NOMO-1 (cell line): ENCODE results near the gene ADGRA1.
"Not testable (repeated sequence)": the region's sequence is repeated elsewhere in the genome, so short reads cannot be mapped to it uniquely, and the experiment has no call there.

Experiments
- DNase-seq, 2 experiments: peaks; one replicate each; lab custom pipeline; 2025; ENCODE audit not compliant: unreplicated experiment in 2 of 2; lab: John Stamatoyannopoulos, UW

The ADGRA1 gene, protein sequence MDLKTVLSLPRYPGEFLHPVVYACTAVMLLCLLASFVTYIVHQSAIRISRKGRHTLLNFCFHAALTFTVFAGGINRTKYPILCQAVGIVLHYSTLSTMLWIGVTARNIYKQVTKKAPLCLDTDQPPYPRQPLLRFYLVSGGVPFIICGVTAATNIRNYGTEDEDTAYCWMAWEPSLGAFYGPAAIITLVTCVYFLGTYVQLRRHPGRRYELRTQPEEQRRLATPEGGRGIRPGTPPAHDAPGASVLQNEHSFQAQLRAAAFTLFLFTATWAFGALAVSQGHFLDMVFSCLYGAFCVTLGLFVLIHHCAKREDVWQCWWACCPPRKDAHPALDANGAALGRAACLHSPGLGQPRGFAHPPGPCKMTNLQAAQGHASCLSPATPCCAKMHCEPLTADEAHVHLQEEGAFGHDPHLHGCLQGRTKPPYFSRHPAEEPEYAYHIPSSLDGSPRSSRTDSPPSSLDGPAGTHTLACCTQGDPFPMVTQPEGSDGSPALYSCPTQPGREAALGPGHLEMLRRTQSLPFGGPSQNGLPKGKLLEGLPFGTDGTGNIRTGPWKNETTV

DNA sequence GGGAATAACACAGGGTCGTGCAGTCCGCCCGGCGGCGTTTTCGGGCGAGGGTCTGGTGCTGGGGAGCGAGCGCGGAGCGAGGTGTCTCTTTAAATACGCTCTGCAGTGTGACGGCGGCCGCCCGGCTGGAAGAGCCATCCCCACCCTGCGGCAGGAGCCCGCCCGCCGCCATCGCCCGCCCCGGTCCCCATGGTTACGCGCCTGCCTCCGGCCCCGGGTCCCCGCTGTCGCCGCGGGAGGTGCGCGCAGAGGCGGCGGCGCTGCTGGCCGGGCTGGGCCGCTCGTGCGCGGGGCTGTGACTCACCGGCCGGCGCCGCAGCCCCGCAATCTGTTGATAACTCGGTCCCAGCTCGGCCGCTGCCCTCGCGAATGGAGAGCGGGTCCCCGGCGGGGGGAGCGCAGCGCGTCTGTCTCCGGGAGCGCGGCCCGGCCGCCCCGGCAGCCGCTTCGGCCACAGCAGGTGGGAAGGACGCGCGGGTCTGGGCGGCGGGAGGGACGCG lies at the start of gene ADGRA1:
ADGRA1 (plus strand) TSS at position 246 of the 500 bp plus-strand sequence. CDS start 986 bp downstream, outside the sequence.
- DNase-seq = no peak

DNA sequence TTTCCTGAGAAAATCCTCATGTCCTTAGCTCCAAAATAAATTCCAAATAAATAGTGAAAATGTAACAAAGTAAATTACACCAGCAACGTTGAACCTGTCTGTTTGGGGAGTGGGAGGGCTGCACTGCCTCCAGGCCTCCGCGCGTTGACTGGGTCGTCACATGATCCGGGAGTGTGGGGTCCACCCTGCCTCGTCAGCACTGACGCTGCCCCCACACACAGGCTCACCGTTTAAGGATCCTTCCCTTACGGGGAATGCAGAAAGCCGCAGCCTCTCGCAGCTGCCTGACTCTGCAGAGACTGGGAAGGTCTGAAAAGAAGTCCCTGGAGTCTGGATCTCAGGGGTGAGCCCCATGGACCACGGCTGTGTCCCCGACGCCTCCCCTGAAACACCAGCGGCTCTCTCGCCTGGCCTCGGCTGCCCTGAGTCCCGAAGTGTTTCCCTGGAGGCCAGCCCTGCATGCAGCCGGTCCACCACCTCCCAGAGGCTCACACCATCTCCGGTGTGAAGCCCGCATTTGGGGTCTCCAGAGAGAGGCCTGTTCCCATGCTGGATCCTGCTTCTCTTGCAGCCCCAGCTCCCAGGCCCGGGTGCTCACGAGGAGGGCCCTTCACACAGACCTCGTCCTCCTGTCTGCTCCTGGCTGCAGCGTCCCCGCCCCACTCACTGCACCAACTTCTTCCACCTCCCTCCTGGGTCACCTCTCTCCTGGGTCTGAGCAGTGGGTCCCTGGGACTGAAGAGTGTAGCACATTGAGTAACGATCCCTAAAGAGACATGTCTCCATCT lies 49.5 kb upstream of the ADGRA1 start:
- no peak for DNase-seq

DNA sequence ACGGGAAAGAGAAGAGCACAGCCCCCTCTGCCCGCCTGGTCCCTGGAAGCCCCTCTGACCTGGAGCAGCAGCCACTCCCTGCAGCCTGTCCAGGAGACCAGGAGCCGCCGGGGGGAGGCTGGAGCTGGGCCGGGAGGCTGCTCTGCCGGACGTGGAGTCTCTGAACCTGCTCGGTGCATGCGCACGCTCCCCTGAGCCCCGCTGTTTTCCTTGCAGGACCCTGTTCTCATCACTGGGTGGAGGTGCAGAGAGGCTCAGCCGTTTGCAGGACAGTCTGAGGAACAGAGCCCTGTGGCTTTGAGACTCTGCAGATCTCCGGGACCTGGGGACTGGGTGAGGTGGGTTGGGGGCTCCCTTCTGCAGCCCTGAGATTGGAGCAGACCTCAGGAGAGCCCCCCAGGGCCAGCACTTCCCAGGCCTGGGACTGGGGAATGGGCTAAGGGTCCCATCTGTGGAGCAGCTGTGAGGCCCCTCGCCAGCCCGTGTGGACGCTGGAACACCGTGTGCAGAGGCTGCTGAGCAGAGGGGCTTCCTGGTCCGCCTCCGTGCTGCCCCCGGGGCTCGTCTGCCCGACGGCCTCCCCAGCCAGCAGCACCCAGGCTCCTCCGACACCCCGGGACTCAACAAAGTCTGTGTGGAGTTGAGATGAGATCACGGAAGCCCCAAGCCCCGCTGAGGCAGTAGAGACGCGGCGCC lies 48.5 kb upstream of the ADGRA1 start:
- no peak for DNase-seq

DNA sequence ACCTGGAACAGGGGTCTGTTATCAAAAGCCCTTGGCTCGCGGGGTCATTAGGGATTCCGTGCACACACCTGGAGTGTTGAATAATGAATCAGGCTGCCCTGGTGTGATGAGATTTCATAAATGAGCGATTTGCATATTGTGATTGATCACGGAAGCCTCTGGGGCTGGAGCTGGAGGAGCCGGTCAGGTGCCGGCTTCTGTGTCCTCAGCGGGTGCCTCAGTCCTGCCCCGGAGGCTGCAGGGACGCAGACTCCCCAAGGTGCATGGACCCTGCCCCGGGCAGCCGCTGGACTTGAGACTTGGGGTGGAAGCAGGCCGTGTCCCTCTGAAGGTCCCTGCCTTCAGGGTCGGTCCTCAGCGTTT lies 47.9 kb upstream of the ADGRA1 start:
- no peak for DNase-seq

DNA sequence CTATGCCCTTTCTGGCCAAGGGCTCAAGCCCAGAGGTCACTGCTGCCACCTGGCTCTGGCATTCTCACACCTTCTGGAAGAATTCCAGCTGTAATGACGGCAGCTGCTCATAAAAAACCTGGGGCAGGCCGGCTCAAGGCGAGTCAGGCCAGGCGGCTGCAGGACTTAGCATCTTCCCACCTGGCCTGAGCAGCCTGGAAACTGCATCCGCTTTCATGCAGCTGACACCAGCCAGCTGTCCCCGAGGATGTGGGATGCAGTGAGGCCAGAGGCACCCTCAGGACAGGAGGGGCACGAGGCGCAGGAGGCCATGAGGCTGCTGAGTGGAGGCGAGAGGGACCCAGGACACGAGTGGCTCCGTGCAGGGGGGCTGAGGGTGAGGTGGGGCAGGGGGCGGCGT lies 47.5 kb upstream of the ADGRA1 start:
- no peak for DNase-seq

DNA sequence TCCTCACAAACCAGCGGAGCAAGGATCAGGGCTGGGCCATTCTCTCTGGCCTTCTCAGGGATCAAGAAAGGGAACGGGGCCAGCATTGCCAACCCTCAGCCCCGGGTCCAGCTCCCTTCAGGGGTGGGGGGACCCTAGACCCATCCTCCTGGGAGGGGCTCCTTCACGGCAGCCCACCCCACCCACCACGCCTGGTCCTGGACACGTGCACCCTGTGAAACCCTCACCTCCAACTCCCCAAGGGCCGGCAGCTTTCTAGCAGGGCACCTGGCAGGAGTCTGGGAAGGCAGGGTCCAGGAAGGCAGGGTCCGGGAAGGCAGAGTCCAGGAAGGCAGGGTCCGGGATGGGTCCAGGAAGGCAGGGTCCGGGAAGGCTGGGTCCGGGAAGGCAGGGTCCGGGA lies 46.6 kb upstream of the ADGRA1 start:
- no peak for DNase-seq

DNA sequence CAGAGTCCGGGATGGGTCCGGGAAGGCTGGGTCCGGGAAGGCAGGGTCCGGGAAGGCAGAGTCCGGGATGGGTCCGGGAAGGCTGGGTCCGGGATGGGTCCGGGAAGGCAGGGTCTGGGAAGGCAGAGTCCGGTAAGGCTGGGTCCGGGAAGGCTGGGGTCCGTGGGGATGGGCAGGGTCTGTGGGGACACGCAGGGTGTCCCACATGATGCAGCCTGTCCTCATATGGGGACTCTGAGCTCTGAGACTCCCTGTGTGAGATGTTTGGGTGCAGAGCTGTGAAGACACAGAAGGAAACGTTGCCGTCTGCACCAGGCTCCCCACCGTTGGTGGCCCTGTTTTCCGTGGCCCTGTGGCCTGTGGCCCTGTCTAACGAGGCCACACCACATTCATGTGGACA lies 45.7 kb upstream of the ADGRA1 start:
- no peak for DNase-seq

DNA sequence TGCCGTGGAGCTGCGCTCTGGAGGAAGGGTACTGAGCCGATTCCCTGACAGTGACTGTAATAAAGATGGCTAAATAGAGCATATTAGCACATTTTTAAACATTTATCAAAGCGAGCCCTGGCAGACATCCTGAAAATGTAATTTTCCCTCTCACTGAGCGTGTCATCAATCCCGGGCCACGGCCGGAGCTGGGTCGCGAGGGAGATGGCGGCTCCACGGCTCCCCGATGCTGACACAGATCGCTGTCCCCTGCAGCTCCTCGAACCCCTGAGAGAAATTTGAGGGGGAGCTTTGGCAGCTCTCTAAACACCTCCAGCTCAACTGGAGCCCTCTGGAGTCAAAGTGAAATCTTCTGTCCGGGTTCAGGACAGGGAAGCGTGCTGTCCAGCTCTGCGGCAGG lies 44.9 kb upstream of the ADGRA1 start:
- no peak for DNase-seq

DNA sequence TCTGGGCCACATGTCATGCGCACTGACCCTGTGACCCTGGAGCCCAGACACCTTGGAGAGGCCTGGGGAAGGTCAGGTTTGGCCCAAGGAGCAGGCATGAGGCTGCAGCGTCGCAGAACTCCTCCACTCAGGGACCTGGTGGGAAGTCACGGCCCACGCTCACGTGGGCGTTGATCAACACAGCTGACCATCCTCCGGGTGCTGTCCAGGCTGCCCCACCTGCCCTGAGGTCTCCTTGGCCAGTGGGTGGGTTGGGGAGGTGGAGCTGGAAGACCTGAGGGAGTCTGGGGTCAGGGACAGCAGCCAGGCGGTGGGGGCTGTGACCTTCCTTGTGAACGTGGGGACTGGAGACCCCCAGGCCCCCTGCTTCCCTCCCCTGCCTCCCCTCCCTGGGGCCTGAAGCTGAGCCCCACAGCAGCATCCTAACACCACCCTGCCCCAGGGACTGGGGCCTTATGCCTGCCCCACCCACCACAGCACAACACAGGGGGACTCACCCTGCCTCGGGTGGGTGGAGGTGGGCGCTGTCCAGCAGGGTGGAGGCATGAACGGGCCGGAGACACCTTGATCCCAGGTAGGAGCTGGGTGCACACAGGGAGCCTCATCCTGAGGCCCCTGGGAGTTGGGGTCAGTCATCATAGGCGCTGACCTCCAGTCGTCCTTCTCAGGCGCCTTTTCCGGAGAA lies 44.0 kb upstream of the ADGRA1 start:
- no peak for DNase-seq

DNA sequence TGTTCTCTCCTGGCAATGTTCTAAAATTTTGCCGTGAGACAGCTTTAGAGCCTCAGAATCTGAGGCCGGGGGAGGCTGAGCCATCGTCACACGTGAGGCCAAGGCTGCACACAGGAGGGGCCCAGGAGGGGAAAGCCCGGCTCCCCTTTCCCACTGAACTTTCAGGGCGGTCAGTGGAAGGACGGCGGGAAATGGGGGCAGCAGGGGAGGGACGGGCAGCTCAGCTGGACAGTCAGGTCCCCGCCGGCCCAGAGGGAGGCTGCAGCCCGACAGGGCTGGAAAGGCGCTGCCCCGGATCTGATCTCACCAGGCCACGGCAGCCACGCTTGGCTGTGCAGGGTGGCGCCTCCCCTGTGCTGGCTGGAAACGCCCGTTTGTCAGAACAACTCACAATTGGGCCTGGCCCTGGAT lies 43.3 kb upstream of the ADGRA1 start:
- DNase-seq = no peak

DNA sequence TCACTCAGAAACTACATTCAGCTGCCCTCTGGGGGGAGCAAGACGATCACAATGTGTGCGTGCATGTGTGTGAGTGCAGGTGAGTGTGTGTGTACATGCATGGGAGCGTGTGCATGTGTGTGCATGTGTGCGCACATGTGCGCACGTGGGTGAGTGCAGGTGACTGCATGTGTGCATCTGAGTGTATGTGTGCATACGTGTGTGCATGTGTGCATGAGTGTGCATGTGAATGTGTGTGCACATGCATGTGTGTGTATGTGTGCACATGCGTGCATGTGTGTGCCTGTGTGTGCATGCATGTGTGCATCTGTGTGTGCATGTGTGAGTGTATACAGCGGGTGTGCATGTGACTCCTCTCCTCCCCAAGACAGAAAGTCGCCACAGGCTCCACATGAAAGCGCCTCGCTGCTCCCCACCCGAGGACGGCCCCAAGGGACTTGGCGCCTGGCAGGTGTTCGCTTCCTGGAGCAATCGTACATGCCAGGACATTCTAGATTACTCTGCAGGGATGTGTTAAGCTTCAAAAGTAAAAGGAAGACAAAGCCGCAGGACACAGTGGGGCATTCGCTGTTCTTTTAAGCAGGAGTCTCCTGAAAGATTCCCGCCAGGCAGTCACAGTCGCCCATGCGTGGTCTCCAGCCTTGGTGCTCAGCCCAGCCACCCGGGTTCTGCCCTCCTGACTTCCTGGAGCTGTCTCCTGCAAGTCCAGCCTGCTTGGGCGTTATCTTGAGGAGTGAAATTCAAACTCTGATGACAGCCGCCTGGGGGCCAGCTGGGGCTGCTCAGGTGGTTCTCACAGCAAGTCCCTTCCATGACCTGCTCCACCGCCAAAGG lies 42.0 kb upstream of the ADGRA1 start:
- DNase-seq = no peak

DNA sequence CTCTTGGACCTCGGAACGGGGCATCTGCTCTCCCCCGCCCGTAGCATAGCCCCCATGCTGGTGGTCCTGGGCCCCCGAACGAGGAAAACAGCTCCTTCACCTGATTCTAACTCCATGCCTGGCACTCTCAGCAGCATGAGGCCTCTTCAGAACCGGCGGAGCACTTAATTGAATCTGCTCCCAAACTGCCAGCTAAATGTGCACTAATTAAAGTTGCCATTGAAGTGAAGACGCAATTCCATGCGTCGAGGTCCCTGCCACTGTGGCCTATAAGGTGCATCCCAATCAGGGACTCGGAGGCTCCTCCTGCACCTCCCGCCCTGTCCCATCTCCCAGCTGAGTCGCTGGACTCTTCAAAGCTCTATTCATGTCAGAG lies 41.3 kb upstream of the ADGRA1 start:
- DNase-seq = no peak

DNA sequence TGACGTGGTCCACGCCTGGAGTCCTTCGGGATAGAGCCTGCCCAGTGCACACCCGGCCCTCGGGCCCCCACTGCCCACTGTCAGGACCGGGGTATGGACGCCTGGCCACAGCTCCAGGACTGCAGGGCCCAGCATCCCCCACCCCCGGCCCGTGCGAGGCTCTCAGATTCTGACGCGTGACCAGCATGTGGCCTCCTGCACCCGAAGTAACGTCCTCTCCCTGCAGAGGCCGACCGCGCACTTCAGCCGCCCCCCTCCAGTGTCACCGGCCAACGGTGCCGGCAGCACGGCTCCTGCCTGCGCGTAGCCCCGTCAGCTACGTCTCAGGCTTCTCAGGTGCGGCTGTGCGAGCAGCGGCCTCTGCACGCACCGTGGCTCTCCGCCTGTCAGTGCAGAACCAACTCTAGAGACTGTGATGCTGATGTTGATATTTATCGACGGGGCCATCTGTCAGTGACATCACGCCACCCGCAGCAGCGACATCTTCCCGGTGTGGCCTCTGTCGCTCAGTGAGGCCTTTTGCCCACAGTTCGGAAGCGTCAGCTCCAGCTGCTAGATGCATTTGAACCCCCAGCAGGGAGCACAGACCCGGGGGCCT lies 40.1 kb upstream of the ADGRA1 start:
- DNase-seq = no peak

DNA sequence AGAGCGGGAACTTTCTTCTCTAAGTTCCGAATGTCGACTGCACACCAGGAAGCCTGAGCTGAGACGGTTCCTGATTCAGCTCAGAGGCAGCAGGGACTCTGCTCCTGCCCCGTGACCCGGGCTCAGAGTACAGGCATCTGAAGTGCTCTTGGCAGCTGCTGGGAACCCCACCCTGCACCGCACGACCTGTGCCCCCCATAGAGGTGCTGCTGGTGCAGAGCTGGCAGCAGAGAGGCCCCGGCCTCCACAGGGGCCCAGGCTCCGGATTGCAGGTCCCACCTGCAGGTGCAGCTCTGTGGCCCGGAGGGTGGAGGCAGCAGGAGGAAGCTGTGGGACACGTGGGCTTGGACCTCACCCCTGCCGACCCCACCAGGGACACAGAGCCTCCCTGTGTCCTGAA lies 39.5 kb upstream of the ADGRA1 start:
- DNase-seq = no peak

DNA sequence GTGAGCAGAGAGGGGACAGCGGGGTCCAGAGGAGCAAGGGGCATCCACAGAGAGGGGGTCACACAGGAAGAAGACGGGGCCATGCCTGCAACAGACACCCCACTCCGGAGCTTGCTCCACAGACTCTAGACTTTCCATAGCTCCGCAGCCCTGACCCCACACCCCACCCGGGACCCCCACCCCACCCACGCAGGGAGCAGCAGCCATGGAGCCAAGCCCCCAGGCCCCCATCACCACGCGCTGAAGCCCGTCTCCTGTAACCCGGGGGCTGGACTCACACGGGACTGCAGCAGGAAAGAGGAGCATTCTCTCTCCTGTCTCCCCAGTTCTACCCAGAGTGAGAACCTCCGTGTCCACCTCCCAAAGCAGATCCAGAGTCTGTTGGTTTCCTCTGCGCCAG lies 38.8 kb upstream of the ADGRA1 start:
- no peak for DNase-seq

DNA sequence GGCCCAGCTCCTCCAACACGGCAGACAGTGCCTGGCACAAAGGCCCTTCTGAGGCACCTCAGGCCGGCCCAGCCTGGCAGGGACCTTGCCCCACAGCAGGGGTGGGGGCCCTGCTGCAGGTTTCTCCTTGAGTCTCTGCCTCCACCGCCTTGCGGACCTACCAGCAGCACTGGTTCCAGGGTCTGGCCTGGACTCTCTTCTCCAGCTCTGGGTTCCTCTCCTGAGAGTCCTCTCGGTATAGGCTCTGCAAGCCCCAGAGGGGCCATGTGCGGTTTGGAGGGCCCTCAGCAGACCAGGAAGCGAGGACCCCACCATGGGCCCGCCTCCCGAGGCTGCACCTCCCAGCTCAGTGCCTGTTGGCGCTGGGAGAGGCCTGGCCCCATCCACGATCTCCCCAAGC lies 38.1 kb upstream of the ADGRA1 start:
- DNase-seq = no peak

DNA sequence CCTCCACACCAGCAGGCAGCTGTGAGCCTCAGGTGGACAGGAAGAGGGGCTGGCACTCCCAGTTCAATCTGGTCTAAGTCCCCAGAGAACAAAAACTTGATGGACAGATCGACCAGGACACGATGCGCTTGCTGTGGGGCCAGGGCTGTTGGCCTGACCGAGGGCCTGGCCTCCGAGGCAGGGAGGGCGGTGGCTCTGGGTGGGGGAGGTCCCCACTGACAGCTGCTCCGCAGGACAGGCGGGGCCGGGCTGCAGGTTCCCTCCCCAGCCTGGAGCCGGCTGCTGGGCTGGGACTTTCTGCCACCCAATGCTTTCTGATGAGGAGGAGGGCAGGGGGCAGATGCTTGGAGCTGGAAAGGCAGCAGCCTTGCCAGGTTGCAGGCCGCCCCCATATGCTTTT lies 37.4 kb upstream of the ADGRA1 start:
- DNase-seq = no peak

DNA sequence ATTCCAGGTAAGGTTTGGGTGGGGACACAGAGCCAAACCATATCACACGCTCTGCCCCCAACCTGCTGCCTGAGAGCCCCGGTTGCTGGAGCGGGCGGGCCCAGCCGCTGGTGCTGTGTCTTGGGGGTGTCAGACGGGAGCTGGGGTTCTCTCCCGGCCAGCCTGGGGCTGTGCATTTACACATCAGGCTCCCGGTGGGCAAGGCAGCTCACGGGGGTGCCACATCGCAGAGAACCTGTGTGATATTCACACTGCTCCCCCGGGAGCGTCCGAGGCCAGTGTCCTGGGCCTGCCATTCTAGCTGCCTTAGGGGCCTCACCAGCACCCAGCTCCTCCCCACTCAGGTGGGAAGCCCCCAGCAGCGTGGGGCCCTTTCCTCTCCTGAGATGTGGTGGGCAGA lies 35.6 kb upstream of the ADGRA1 start:
- DNase-seq = no peak

DNA sequence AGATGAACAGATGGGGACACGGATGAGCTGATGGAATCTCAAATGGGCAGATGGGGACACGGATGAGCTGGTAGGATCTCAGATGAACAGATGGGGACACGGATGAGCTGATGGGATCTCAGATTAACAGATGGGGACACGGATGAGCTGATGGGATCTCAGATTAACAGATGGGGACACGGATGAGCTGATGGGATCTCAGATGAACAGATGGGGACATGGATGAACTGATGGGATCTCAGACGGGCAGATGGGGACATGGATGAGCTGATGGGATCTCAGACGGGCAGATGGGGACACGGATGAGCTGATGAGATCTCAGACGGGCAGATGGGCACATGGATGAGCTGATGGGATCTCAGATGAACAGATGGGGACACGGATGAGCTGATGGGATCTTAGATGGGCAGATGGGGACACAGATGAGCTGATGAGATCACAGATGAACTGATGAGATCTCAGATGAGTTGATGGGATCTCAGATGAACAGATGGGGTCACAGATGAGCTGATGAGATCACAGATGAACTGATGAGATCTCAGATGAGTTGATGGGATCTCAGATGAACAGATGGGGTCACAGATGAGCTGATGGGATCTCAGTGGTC lies 34.1 kb upstream of the ADGRA1 start:
- not testable (repeated sequence) for DNase-seq
